IMR-90 (cell line): ENCODE measurements around the gene SEL1L. TPM values are rescaled to one million over a fixed set of nuclear protein-coding genes. Genes with fewer than 3 reads are reported as not detected.

Experiments
- ATAC-seq: fragments of 200-7000 bp; cut with Tn5 transposase; 2 replicates; pipeline ENCODE4 v1.9.1; 2020; ENCODE audit warnings: low read depth, mild to moderate bottlenecking, moderate library complexity
- BruUV-seq: library from RNA; stranded (reverse); fragments of 400-500 nt; replicated peaks from 2 replicates; lab custom pipeline; 2021; lab: Mats Ljungman, UMichigan
- CTCF ChIA-PET: fragments of 300-600 bp; formaldehyde crosslinking; extraction: SDS; loops from one replicate; lab custom pipeline; 2021; ENCODE audit warnings: antibody characterized with exemption; lab: Yijun Ruan, JAX
- POLR2A ChIA-PET: fragments of 300-600 bp; sonication (Branson Sonifier 250); formaldehyde crosslinking; loops from one replicate; lab custom pipeline; 2022; ENCODE audit warnings: antibody characterized with exemption; ENCODE audit not compliant: unreplicated experiment; lab: Charles Lee
- DNase-seq: peaks from one replicate; pipeline ENCODE4 v3.0.0; 2013
- H2AFZ ChIP-seq: replicated peaks from 2 replicates; pipeline ENCODE3; 2013; ENCODE audit warnings: low read length, mild to moderate bottlenecking; ENCODE audit not compliant: poor library complexity
- H2AK5ac ChIP-seq: 2 replicates; pipeline ENCODE4 v1.6.1; 2013; ENCODE audit warnings: low read depth, low read length, inconsistent platforms
- H2AK9ac ChIP-seq: replicated peaks from 2 replicates; pipeline ENCODE3; 2013; ENCODE audit warnings: mild to moderate bottlenecking, low read depth, low read length, moderate library complexity; ENCODE audit not compliant: poor library complexity
- H2BK120ac ChIP-seq: 2 replicates; pipeline ENCODE4 v1.6.1; 2013; ENCODE audit warnings: low read depth, low read length, inconsistent platforms
- H2BK15ac ChIP-seq: 3 replicates; pipeline ENCODE4 v1.6.1; 2013; ENCODE audit warnings: low read depth, low read length, inconsistent platforms
- H2BK20ac ChIP-seq: 2 replicates; pipeline ENCODE4 v1.6.1; 2013; ENCODE audit warnings: low read depth, mild to moderate bottlenecking, inconsistent platforms, low read length, moderate library complexity
- H2BK5ac ChIP-seq: 2 replicates; pipeline ENCODE4 v1.6.1; 2013; ENCODE audit warnings: mild to moderate bottlenecking, low read depth, low read length, inconsistent platforms; ENCODE audit not compliant: poor library complexity, severe bottlenecking
- H3K14ac ChIP-seq: replicated peaks from 2 replicates; pipeline ENCODE4 v1.6.1; 2013; ENCODE audit warnings: low read depth, low read length, inconsistent platforms
- H3K18ac ChIP-seq: 2 replicates; pipeline ENCODE4 v1.6.1; 2013; ENCODE audit warnings: low read depth, low read length, control low read depth
- H3K23ac ChIP-seq: 2 replicates; pipeline ENCODE4 v1.6.1; 2013; ENCODE audit warnings: low read depth, low read length, inconsistent platforms
- H3K27ac ChIP-seq: 2 replicates; pipeline ENCODE4 v1.5.1; 2013; ENCODE audit warnings: mild to moderate bottlenecking, control low read depth, low read length; ENCODE audit not compliant: insufficient read depth
- H3K27me3 ChIP-seq: 2 replicates; pipeline ENCODE4 v1.6.1; 2013; ENCODE audit warnings: low read length; ENCODE audit not compliant: control insufficient read depth, insufficient read depth
- H3K36me3 ChIP-seq: 2 replicates; pipeline ENCODE4 v1.6.1; 2013; ENCODE audit warnings: low read length, mixed read lengths; ENCODE audit not compliant: control insufficient read depth, insufficient read depth
- H3K4ac ChIP-seq: 2 replicates; pipeline ENCODE4 v1.6.1; 2013; ENCODE audit warnings: low read depth, low read length, inconsistent platforms
- H3K4me1 ChIP-seq: 2 replicates; pipeline ENCODE4 v1.6.1; 2013; ENCODE audit warnings: low read length, mixed read lengths; ENCODE audit not compliant: control insufficient read depth, insufficient read depth
- H3K4me2 ChIP-seq: 2 replicates; pipeline ENCODE4 v1.6.1; 2013; ENCODE audit warnings: low read depth, mild to moderate bottlenecking, control low read depth, low read length, moderate library complexity
- H3K4me3 ChIP-seq: 2 replicates; pipeline ENCODE4 v1.5.1; 2013; ENCODE audit warnings: low read depth, mild to moderate bottlenecking, control low read depth, low read length, moderate library complexity; ENCODE audit not compliant: insufficient read depth
- H3K56ac ChIP-seq: 2 replicates; pipeline ENCODE4 v1.6.1; 2013; ENCODE audit warnings: low read length, inconsistent platforms; ENCODE audit not compliant: insufficient read depth; ENCODE audit errors: extremely low read depth
- H3K79me1 ChIP-seq, 2 experiments: 2 replicates each; pipeline ENCODE4 v1.6.1; 2013; ENCODE audit warnings: low read length in 2 of 2, inconsistent platforms in 1 of 2, low read depth in 1 of 2
- H3K9ac ChIP-seq: 2 replicates; pipeline ENCODE4 v1.6.1; 2013; ENCODE audit warnings: low read depth, low read length, control low read depth
- H3K9me1 ChIP-seq: 2 replicates; pipeline ENCODE4 v1.6.1; 2013; ENCODE audit warnings: low read length, inconsistent platforms; ENCODE audit not compliant: insufficient read depth
- H3K9me3 ChIP-seq: 2 replicates; pipeline ENCODE4 v1.6.1; 2013; ENCODE audit warnings: low read length; ENCODE audit not compliant: control insufficient read depth, insufficient read depth
- H4K20me1 ChIP-seq: 2 replicates; pipeline ENCODE4 v1.6.1; 2013; ENCODE audit warnings: low read length, inconsistent platforms; ENCODE audit not compliant: insufficient read depth
- H4K5ac ChIP-seq: 2 replicates; pipeline ENCODE4 v1.6.1; 2013; ENCODE audit warnings: mild to moderate bottlenecking, low read depth, low read length, control low read depth
- H4K8ac ChIP-seq, 2 experiments: 2 replicates each; pipeline ENCODE4 v1.6.1; 2013; ENCODE audit warnings: low read depth in 2 of 2, low read length in 2 of 2, control low read depth in 1 of 2, inconsistent platforms in 1 of 2
- H4K91ac ChIP-seq: 2 replicates; pipeline ENCODE4 v1.6.1; 2013; ENCODE audit warnings: low read depth, low read length, inconsistent platforms; ENCODE audit not compliant: insufficient read depth
- BHLHE40 ChIP-seq: fragments of 150-350 bp; IDR thresholded peaks from 2 replicates; pipeline ENCODE4 v1.6.1; 2016; ENCODE audit warnings: mild to moderate bottlenecking, low read depth, low read length
- CHD1 ChIP-seq: IDR thresholded peaks from 2 replicates; pipeline ENCODE4 v1.6.1; 2012; ENCODE audit warnings: low read depth, low read length, improper control_type of control experiment
- FOS ChIP-seq: fragments of 150-350 bp; IDR thresholded peaks from 2 replicates; pipeline ENCODE4 v1.6.1; 2016; ENCODE audit warnings: low read depth, low read length
- MAFK ChIP-seq: IDR thresholded peaks from 2 replicates; pipeline ENCODE4 v1.6.1; 2012; ENCODE audit warnings: low read depth, low read length, improper control_type of control experiment
- MAZ ChIP-seq: IDR thresholded peaks from 2 replicates; pipeline ENCODE4 v1.6.1; 2012; ENCODE audit warnings: low read depth, mild to moderate bottlenecking, low read length, improper control_type of control experiment, moderate library complexity, borderline replicate concordance
- NFE2L2 ChIP-seq: fragments of 150-350 bp; IDR thresholded peaks from 2 replicates; pipeline ENCODE4 v1.6.1; 2016; ENCODE audit warnings: low read depth, mild to moderate bottlenecking, low read length
- RAD21 ChIP-seq: IDR thresholded peaks from 2 replicates; pipeline ENCODE4 v1.6.1; 2012; ENCODE audit warnings: low read length, improper control_type of control experiment
- RCOR1 ChIP-seq: IDR thresholded peaks from 2 replicates; pipeline ENCODE4 v1.6.1; 2012; ENCODE audit warnings: mild to moderate bottlenecking, low read length, improper control_type of control experiment; ENCODE audit not compliant: insufficient replicate concordance
- RFX5 ChIP-seq: IDR thresholded peaks from 2 replicates; pipeline ENCODE4 v1.8.0; 2012; ENCODE audit warnings: low read depth, mild to moderate bottlenecking, low read length, moderate library complexity
- SMC3 ChIP-seq: fragments of 150-350 bp; IDR thresholded peaks from 2 replicates; pipeline ENCODE4 v1.6.1; 2016; ENCODE audit warnings: low read depth, mild to moderate bottlenecking, antibody characterized with exemption, low read length, moderate library complexity
- USF2 ChIP-seq: fragments of 150-350 bp; IDR thresholded peaks from 2 replicates; pipeline ENCODE4 v1.6.1; 2017; ENCODE audit warnings: mild to moderate bottlenecking, antibody characterized with exemption, low read length, low read depth
- WGBS, 2 experiments: methylation state at CpG; one replicate each; pipeline versions ENCODE4 v1.1.5 to v1.1.7; 2013; ENCODE audit warnings: missing lambda C conversion rate in 2 of 2; ENCODE audit not compliant: insufficient read length in 1 of 2; ENCODE audit errors: extremely low coverage in 2 of 2; 5-methylcytosine and 5-hydroxymethylcytosine counted together
- dilution Hi-C: fragments of 300-500 bp; cut with HindIII; formaldehyde crosslinking; loops from one replicate; pipeline ENCODE4 v1.14.3; 2018; ENCODE audit warnings: low sequenced_read_pairs; ENCODE audit not compliant: unreplicated experiment
- in situ Hi-C: fragments of 300-500 bp; cut with MboI; formaldehyde crosslinking; loops from 3 replicates; pipeline ENCODE4 v1.14.3; 2019; ENCODE audit warnings: low sequenced_read_pairs, inconsistent platforms, mixed read lengths
- intact Hi-C: fragments of 100-400 bp; cut with micrococcal nuclease; formaldehyde crosslinking; loops from 2 replicates; pipeline ENCODE4 v1.10.0; 2022
- polyA plus RNA-seq, 3 experiments: library from polyadenylated mRNA; depleted of rRNA; stranded (reverse); fragments of >200 nt; gene quantifications; 2 replicates each; pipeline ENCODE4 v1.2.3, GENCODE V29; 2012; ENCODE audit warnings: low replicate concordance in 1 of 3
- total RNA-seq: library from RNA; depleted of rRNA; stranded (reverse); fragments of >200 nt; gene quantifications from 2 replicates; pipeline ENCODE4 v1.2.3, GENCODE V29; 2012
- TF ChIP-seq, protein P1 (sequence below): fragments of 150-350 bp; IDR thresholded peaks from 2 replicates; pipeline ENCODE4 v1.6.1; 2016; ENCODE audit warnings: low read depth, mild to moderate bottlenecking, low read length, moderate library complexity, borderline replicate concordance
- TF ChIP-seq, protein P2 (sequence below): conservative IDR thresholded peaks from 2 replicates; pipeline ENCODE4 v1.5.1; 2012; ENCODE audit warnings: mild to moderate bottlenecking, low read depth, low read length, improper control_type of control experiment

SEL1L gene
- total and polyA plus RNA-seq, 2 of the 4 experiments (the other 2 are of a cell fraction): 21.0 to 62.4 TPM

GRCh38 chr14:81582420-81582819, 48.8 kb upstream of the SEL1L start (continued):
- no peak for TF ChIP-seq CHD1
- TF ChIP-seq MAZ: no peak
- TF ChIP-seq, protein P1, sequence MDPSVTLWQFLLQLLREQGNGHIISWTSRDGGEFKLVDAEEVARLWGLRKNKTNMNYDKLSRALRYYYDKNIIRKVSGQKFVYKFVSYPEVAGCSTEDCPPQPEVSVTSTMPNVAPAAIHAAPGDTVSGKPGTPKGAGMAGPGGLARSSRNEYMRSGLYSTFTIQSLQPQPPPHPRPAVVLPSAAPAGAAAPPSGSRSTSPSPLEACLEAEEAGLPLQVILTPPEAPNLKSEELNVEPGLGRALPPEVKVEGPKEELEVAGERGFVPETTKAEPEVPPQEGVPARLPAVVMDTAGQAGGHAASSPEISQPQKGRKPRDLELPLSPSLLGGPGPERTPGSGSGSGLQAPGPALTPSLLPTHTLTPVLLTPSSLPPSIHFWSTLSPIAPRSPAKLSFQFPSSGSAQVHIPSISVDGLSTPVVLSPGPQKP: no peak
- TF ChIP-seq NFE2L2: no peak

DNA sequence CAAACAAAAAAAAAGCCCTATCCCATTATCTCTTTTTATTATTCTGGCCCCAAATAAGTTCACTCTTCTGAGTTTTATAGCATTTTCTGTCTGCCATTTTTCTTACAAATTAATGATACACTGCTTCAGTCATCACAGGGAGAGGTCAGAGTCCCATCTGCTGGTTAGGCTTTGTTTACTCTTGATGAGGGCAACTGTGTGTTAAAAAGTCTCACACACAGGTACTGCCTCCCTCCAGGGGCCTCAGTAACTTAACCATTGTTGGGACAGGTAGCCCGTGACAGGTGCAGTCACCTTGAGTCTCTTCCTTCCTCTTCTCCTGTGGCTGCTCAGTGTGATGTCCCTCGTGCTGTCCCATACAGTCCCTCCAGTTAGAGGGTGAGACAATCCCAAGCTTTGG, 45.5 kb upstream of the SEL1L start:
- Histone ChIP-seq H4K20me1 (no peaks in the 10 kb centered on the region), H2BK20ac (no peak overlapping the region), H2AK5ac (no peak overlapping the region), H3K9me1 (no peaks in the 10 kb centered on the region), H2BK15ac (no peak overlapping the region), H4K5ac (no peak overlapping the region), H3K56ac (no peak overlapping the region), H3K4me3 (no peak overlapping the region), H3K23ac (no peak overlapping the region), H3K27ac (no peak overlapping the region), H3K4ac (no peak overlapping the region), H4K91ac (no peak overlapping the region), H3K36me3 (no peaks in the 10 kb centered on the region), H3K18ac (no peak overlapping the region), H2AK9ac (no peak overlapping the region), H3K79me1 (no peaks in the 10 kb centered on the region), H2BK5ac (no peak overlapping the region), H3K9me3 (peaks cover 6% of the 10 kb centered on the region; the same call in 1 of the 2 replicates), H3K14ac (no peak overlapping the region), H3K27me3 (no peaks in the 10 kb centered on the region), H3K4me2 (no peak overlapping the region), H4K8ac (no peak overlapping the region), H2BK120ac (no peak overlapping the region), H3K4me1 (no peaks in the 10 kb centered on the region), H3K9ac (no peak overlapping the region), H2AFZ (no peak overlapping the region)
- intact Hi-C loops (no loop called here), dilution Hi-C loops (no loop called here), in situ Hi-C loops (no loop called here)
- CTCF ChIA-PET: no interaction called here
- WGBS, 2 experiments: no CpG with 5 or more reads among the region's 2 CpGs
- POLR2A ChIA-PET: no interaction called here
- ATAC-seq (no peak), DNase-seq (no peak)
- no TSS peak for BruUV-seq
- TF ChIP-seq RFX5: no peak
- TF ChIP-seq NFE2L2: no peak
- no peak for TF ChIP-seq RCOR1
- TF ChIP-seq BHLHE40: no peak
- no peak for TF ChIP-seq RAD21
- TF ChIP-seq USF2: no peak
- no peak for TF ChIP-seq SMC3
- no peak for TF ChIP-seq FOS
- TF ChIP-seq MAZ: no peak
- no peak for TF ChIP-seq MAFK
- no peak for TF ChIP-seq CHD1
- TF ChIP-seq, protein P2, sequence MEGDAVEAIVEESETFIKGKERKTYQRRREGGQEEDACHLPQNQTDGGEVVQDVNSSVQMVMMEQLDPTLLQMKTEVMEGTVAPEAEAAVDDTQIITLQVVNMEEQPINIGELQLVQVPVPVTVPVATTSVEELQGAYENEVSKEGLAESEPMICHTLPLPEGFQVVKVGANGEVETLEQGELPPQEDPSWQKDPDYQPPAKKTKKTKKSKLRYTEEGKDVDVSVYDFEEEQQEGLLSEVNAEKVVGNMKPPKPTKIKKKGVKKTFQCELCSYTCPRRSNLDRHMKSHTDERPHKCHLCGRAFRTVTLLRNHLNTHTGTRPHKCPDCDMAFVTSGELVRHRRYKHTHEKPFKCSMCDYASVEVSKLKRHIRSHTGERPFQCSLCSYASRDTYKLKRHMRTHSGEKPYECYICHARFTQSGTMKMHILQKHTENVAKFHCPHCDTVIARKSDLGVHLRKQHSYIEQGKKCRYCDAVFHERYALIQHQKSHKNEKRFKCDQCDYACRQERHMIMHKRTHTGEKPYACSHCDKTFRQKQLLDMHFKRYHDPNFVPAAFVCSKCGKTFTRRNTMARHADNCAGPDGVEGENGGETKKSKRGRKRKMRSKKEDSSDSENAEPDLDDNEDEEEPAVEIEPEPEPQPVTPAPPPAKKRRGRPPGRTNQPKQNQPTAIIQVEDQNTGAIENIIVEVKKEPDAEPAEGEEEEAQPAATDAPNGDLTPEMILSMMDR: no peak
